H9 (cell line): Measurements from ENCODE around the gene POLR2M. TPM values are rescaled to one million over a fixed set of nuclear protein-coding genes. Genes with fewer than 3 reads are reported as not detected.

Experiments used
- DNase-seq: peaks from one replicate; pipeline ENCODE4 v3.0.0-alpha.2; 2017
- H2AFZ ChIP-seq: one replicate; pipeline ENCODE4 v1.6.1; 2013; ENCODE audit warnings: mild to moderate bottlenecking, low read length, control low read depth, moderate library complexity
- H2AK5ac ChIP-seq: 2 replicates; pipeline ENCODE4 v1.6.1; 2013; ENCODE audit warnings: low read length, control low read depth, mixed read lengths; ENCODE audit not compliant: insufficient read length
- H2BK120ac ChIP-seq: one replicate; pipeline ENCODE4 v1.6.1; 2013; ENCODE audit warnings: low read depth, mild to moderate bottlenecking, low read length, control low read depth, inconsistent platforms; ENCODE audit not compliant: poor library complexity, severe bottlenecking
- H2BK12ac ChIP-seq: 2 replicates; pipeline ENCODE4 v1.6.1; 2013; ENCODE audit warnings: low read length, control low read depth, mixed read lengths, low read depth; ENCODE audit not compliant: insufficient read length
- H2BK15ac ChIP-seq: 2 replicates; pipeline ENCODE4 v1.6.1; 2013; ENCODE audit warnings: low read depth, low read length, control low read depth
- H2BK20ac ChIP-seq: one replicate; pipeline ENCODE4 v1.6.1; 2013; ENCODE audit warnings: low read depth, mild to moderate bottlenecking, low read length, control low read depth, inconsistent platforms; ENCODE audit not compliant: poor library complexity, severe bottlenecking
- H2BK5ac ChIP-seq: 2 replicates; pipeline ENCODE4 v1.6.1; 2013; ENCODE audit warnings: low read length, control low read depth, mixed read lengths; ENCODE audit not compliant: insufficient read length
- H3K14ac ChIP-seq: 2 replicates; pipeline ENCODE4 v1.6.1; 2013; ENCODE audit warnings: low read length, control low read depth; ENCODE audit not compliant: insufficient read depth
- H3K18ac ChIP-seq: 2 replicates; pipeline ENCODE4 v1.6.1; 2013; ENCODE audit warnings: low read depth, mild to moderate bottlenecking, mixed read lengths, low read length, control low read depth; ENCODE audit not compliant: insufficient read length
- H3K23ac ChIP-seq: 2 replicates; pipeline ENCODE4 v1.6.1; 2013; ENCODE audit warnings: low read length, control low read depth, mixed read lengths, low read depth; ENCODE audit not compliant: insufficient read length
- H3K23me2 ChIP-seq: 2 replicates; pipeline ENCODE4 v1.6.1; 2013; ENCODE audit warnings: low read depth, mild to moderate bottlenecking, mixed read lengths, low read length, control low read depth; ENCODE audit not compliant: insufficient read length, poor library complexity, severe bottlenecking
- H3K27ac ChIP-seq: 2 replicates; pipeline ENCODE4 v1.5.1; 2013; ENCODE audit warnings: low read length, control low read depth, mixed read lengths, low read depth; ENCODE audit not compliant: insufficient read length
- H3K27me3 ChIP-seq: 2 replicates; pipeline ENCODE4 v1.6.1; 2013; ENCODE audit warnings: low read length, control low read depth, inconsistent platforms; ENCODE audit not compliant: insufficient read depth
- H3K4ac ChIP-seq: 2 replicates; pipeline ENCODE4 v1.6.1; 2013; ENCODE audit warnings: low read depth, mild to moderate bottlenecking, control low read depth, inconsistent platforms, low read length, moderate library complexity
- H3K4me1 ChIP-seq: 2 replicates; pipeline ENCODE4 v1.6.1; 2013; ENCODE audit warnings: low read length, control low read depth, inconsistent platforms; ENCODE audit not compliant: insufficient read depth
- H3K4me2 ChIP-seq: 2 replicates; pipeline ENCODE4 v1.6.1; 2013; ENCODE audit warnings: low read length, control low read depth, mixed read lengths; ENCODE audit not compliant: insufficient read length, insufficient read depth
- H3K56ac ChIP-seq: 2 replicates; pipeline ENCODE4 v1.6.1; 2013; ENCODE audit warnings: low read depth, mild to moderate bottlenecking, mixed read lengths, low read length, control low read depth; ENCODE audit not compliant: insufficient read length
- H3K79me1 ChIP-seq: 2 replicates; pipeline ENCODE4 v1.6.1; 2013; ENCODE audit warnings: low read depth, mild to moderate bottlenecking, moderate library complexity, low read length, control low read depth, inconsistent platforms; ENCODE audit not compliant: insufficient read depth, poor library complexity, severe bottlenecking
- H3K79me2 ChIP-seq: 2 replicates; pipeline ENCODE4 v1.6.1; 2013; ENCODE audit warnings: low read length, control low read depth, inconsistent platforms; ENCODE audit not compliant: insufficient read depth
- H3K9ac ChIP-seq: 2 replicates; pipeline ENCODE4 v1.6.1; 2013; ENCODE audit warnings: low read length, control low read depth, mixed read lengths; ENCODE audit not compliant: insufficient read length; ENCODE audit errors: extremely low read depth
- H3K9me3 ChIP-seq: one replicate; pipeline ENCODE4 v1.6.1; 2013; ENCODE audit warnings: low read depth, low read length, inconsistent platforms; ENCODE audit not compliant: control insufficient read depth
- H3T11ph ChIP-seq: one replicate; pipeline ENCODE4 v1.6.1; 2013; ENCODE audit warnings: mild to moderate bottlenecking, low read length, control low read depth, inconsistent platforms
- H4K20me1 ChIP-seq: one replicate; pipeline ENCODE4 v1.6.1; 2013; ENCODE audit not compliant: control insufficient read depth, insufficient read length, insufficient read depth
- H4K5ac ChIP-seq: 2 replicates; pipeline ENCODE4 v1.6.1; 2013; ENCODE audit warnings: low read depth, mild to moderate bottlenecking, mixed read lengths, low read length, control low read depth; ENCODE audit not compliant: insufficient read length
- H4K8ac ChIP-seq: replicated peaks from 2 replicates; pipeline ENCODE4 v1.6.1; 2013; ENCODE audit warnings: low read length, control low read depth, mixed read lengths, low read depth; ENCODE audit not compliant: insufficient read length
- H4K91ac ChIP-seq: 2 replicates; pipeline ENCODE4 v1.6.1; 2013; ENCODE audit warnings: low read depth, mild to moderate bottlenecking, moderate library complexity, mixed read lengths, low read length, control low read depth; ENCODE audit not compliant: insufficient read length
- H3K27ac Mint-ChIP-seq, 3 experiments: 2 replicates in 2 of 3; 3 replicates in 1 of 3; pipeline ENCODE4 v1.8.0; 2020 to 2021; ENCODE audit warnings: mixed read lengths in 3 of 3, mild to moderate bottlenecking in 1 of 3, moderate library complexity in 1 of 3
- H3K27me3 Mint-ChIP-seq: 2 replicates; pipeline ENCODE4 v1.8.0; 2021; ENCODE audit warnings: low read depth, mild to moderate bottlenecking, moderate library complexity, mixed read lengths
- H3K36me3 Mint-ChIP-seq, 3 experiments: 2 replicates in 2 of 3; 3 replicates in 1 of 3; pipeline ENCODE4 v1.8.0; 2020 to 2021; ENCODE audit warnings: low read depth in 3 of 3, mixed read lengths in 3 of 3; ENCODE audit not compliant: insufficient read depth in 1 of 3
- H3K4me1 Mint-ChIP-seq, 2 experiments: 2 replicates each; pipeline ENCODE4 v1.8.0; 2020; ENCODE audit warnings: mixed read lengths in 2 of 2
- H3K4me3 Mint-ChIP-seq, 2 experiments: 2 replicates in 1 of 2; 3 replicates in 1 of 2; pipeline ENCODE4 v1.8.0; 2020 to 2021; ENCODE audit warnings: mild to moderate bottlenecking in 2 of 2, mixed read lengths in 2 of 2, moderate library complexity in 1 of 2
- H3K9me3 Mint-ChIP-seq, 2 experiments: 2 replicates in 1 of 2; 3 replicates in 1 of 2; pipeline ENCODE4 v1.8.0; 2020; ENCODE audit warnings: mild to moderate bottlenecking in 2 of 2, mixed read lengths in 2 of 2, moderate library complexity in 1 of 2
- total RNA-seq: library from RNA; stranded (reverse); gene quantifications from 2 replicates; pipeline ENCODE4 v1.2.1, GENCODE V29; 2021
- TF ChIP-seq, protein P1 (sequence below): fragments of 200-600 bp; sonication (generic); conservative IDR thresholded peaks from 3 replicates; pipeline ENCODE4 v1.8.0; 2021; ENCODE audit warnings: antibody characterized with exemption, mild to moderate bottlenecking

Gene POLR2M
- total RNA-seq, 1 experiment from 2014 or later = 67.3 TPM

- Histone ChIP-seq H3K23ac (no peak overlapping the region), H3K4me2 (no peak overlapping the region), H3K4ac (no peak overlapping the region), H3K23me2 (no peaks in the 10 kb centered on the region), H2BK120ac (no peak overlapping the region), H4K8ac (no peak overlapping the region), H3K27me3 (no peaks in the 10 kb centered on the region), H2AFZ (no peak overlapping the region), H3K9me3 (no peaks in the 10 kb centered on the region), H3K56ac (no peak overlapping the region), H4K20me1 (no peaks in the 10 kb centered on the region), H2BK15ac (no peak overlapping the region), H2BK5ac (no peak overlapping the region), H3K9ac (no peak overlapping the region), H2AK5ac (no peak overlapping the region), H3K79me1 (no peaks in the 10 kb centered on the region), H3K79me2 (no peaks in the 10 kb centered on the region), H3T11ph (no peak overlapping the region), H3K4me1 (no peaks in the 10 kb centered on the region), H3K27ac (no peak overlapping the region), H4K91ac (no peak overlapping the region), H3K14ac (no peak overlapping the region), H4K5ac (no peak overlapping the region), H3K18ac (no peak overlapping the region), H2BK20ac (no peak overlapping the region), H2BK12ac (no peak overlapping the region)
- no peak overlapping the region for H3K4me3 Mint-ChIP-seq
- H3K27me3 Mint-ChIP-seq = peaks cover 48% of the 10 kb centered on the region
- DNase-seq = no peak
- no peaks in the 10 kb centered on the region for H3K36me3 Mint-ChIP-seq
- no peak overlapping the region for H3K27ac Mint-ChIP-seq
- no peaks in the 10 kb centered on the region for H3K4me1 Mint-ChIP-seq
- TF ChIP-seq, protein P1, sequence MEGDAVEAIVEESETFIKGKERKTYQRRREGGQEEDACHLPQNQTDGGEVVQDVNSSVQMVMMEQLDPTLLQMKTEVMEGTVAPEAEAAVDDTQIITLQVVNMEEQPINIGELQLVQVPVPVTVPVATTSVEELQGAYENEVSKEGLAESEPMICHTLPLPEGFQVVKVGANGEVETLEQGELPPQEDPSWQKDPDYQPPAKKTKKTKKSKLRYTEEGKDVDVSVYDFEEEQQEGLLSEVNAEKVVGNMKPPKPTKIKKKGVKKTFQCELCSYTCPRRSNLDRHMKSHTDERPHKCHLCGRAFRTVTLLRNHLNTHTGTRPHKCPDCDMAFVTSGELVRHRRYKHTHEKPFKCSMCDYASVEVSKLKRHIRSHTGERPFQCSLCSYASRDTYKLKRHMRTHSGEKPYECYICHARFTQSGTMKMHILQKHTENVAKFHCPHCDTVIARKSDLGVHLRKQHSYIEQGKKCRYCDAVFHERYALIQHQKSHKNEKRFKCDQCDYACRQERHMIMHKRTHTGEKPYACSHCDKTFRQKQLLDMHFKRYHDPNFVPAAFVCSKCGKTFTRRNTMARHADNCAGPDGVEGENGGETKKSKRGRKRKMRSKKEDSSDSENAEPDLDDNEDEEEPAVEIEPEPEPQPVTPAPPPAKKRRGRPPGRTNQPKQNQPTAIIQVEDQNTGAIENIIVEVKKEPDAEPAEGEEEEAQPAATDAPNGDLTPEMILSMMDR = no peak
- H3K9me3 Mint-ChIP-seq = no peaks in the 10 kb centered on the region
These were observed 8.3 kb upstream of the POLR2M start for GRCh38 chr15:57698243-57698642.
